ENCODE data around the gene TRAPPC11. TPM values are rescaled to one million over a fixed set of nuclear protein-coding genes. Genes with fewer than 3 reads are reported as not detected.

The TRAPPC11 gene
- total RNA-seq: 10 to 100 TPM; 47.8 to 61.1 (median 52.1) TPM

- no peaks in the 10 kb centered on the region for H3K27me3 ChIP-seq
- H3K9me3 ChIP-seq: no peaks in the 10 kb centered on the region
- peaks cover 0 to 5% (median 0%) of the 10 kb centered on the region in 4 donors for H3K36me3 ChIP-seq
- H3K27ac ChIP-seq: peak within 1 kb of the TSS; percentile 87 to 93 (median 92)
- DNase-seq: peak; percentile 98
- TF ChIP-seq POLR2AphosphoS5 (IDR thresholded peaks at IDR 0.05): peak; percentile 88 to 94 (median 88)
- peak; percentile 94 for TF ChIP-seq POLR2A (IDR thresholded peaks at IDR 0.05)
- TF ChIP-seq, protein P1, sequence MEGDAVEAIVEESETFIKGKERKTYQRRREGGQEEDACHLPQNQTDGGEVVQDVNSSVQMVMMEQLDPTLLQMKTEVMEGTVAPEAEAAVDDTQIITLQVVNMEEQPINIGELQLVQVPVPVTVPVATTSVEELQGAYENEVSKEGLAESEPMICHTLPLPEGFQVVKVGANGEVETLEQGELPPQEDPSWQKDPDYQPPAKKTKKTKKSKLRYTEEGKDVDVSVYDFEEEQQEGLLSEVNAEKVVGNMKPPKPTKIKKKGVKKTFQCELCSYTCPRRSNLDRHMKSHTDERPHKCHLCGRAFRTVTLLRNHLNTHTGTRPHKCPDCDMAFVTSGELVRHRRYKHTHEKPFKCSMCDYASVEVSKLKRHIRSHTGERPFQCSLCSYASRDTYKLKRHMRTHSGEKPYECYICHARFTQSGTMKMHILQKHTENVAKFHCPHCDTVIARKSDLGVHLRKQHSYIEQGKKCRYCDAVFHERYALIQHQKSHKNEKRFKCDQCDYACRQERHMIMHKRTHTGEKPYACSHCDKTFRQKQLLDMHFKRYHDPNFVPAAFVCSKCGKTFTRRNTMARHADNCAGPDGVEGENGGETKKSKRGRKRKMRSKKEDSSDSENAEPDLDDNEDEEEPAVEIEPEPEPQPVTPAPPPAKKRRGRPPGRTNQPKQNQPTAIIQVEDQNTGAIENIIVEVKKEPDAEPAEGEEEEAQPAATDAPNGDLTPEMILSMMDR (IDR thresholded peaks at IDR 0.05): peak in 4 of 5 experiments; percentile 21 to 77 (median 42)
- TF ChIP-seq EP300 (IDR thresholded peaks at IDR 0.05; ENCODE audit: low read depth): no peak
- 0% methylated on average over 6 to 13 of the region's 63 CpGs for WGBS, 2 donors (ENCODE audit: low coverage in 1 of 2)
- H3K4me3 ChIP-seq: peak within 1 kb of the TSS; percentile 53 to 94 (median 88)
- intact Hi-C loops (cut with DNase I; ENCODE audit: low total_unique reads): loop anchor here (2.0 kb wide), 1 partner anchor 154 kb away; the partner anchor contains the start of gene ING2
- H3K4me1 ChIP-seq: peaks cover 5 to 32% (median 19%) of the 10 kb centered on the region in 4 donors
- in situ Hi-C loops (cut with MboI; ENCODE audit: low pct_ligation_motif_present in 1 of 4, low pct_unique_long_range_greater_than_20kb in 1 of 4, low sequenced_read_pairs in 3 of 4): loop anchor here in 2 of 4 donors (10.0 to 25.0 kb wide), 2 partner anchors 154 to 197 kb away; partner anchors contain the start of gene ING2 (in 1 of the 2)
Measured at GRCh38 chr4:183659029-183659871, at the start of gene TRAPPC11, which contains the start of gene RWDD4. TSS of gene TRAPPC11 (plus strand) at chr4:183659293. CDS start at chr4:183663868, 4,575 bp downstream. TSS of gene RWDD4 (minus strand) at chr4:183659185. CDS start at chr4:183658952, 233 bp downstream.

- in situ Hi-C loops (cut with MboI; ENCODE audit: low pct_ligation_motif_present in 1 of 4, low pct_unique_long_range_greater_than_20kb in 1 of 4, low sequenced_read_pairs in 3 of 4): no loop called here
- H3K27me3 ChIP-seq: no peaks in the 10 kb centered on the region
- H3K36me3 ChIP-seq: no peaks in the 10 kb centered on the region
- H3K9me3 ChIP-seq: no peaks in the 10 kb centered on the region
- 88% methylated on average over 2 of the region's 2 CpGs; no CpG with 5 or more reads in 1 of the 2 donors for WGBS, 2 donors (ENCODE audit: low coverage in 1 of 2)
- DNase-seq: no peak
- H3K27ac ChIP-seq: no peak overlapping the region
- no peaks in the 10 kb centered on the region for H3K4me1 ChIP-seq
- TF ChIP-seq, protein P1 (IDR thresholded peaks at IDR 0.05): no peak
- TF ChIP-seq EP300 (IDR thresholded peaks at IDR 0.05; ENCODE audit: low read depth): no peak
- TF ChIP-seq POLR2AphosphoS5 (IDR thresholded peaks at IDR 0.05): no peak
- no peak for TF ChIP-seq POLR2A (IDR thresholded peaks at IDR 0.05)
- intact Hi-C loops (cut with DNase I; ENCODE audit: low total_unique reads): no loop called here
- no peak overlapping the region for H3K4me3 ChIP-seq
Measured at GRCh38 chr4:183610033-183610432, 49.1 kb upstream of the TRAPPC11 start.

- no peaks in the 10 kb centered on the region for H3K9me3 ChIP-seq
- no peaks in the 10 kb centered on the region for H3K36me3 ChIP-seq
- DNase-seq: no peak
- intact Hi-C loops (cut with DNase I; ENCODE audit: low total_unique reads): no loop called here
- in situ Hi-C loops (cut with MboI; ENCODE audit: low pct_ligation_motif_present in 1 of 4, low pct_unique_long_range_greater_than_20kb in 1 of 4, low sequenced_read_pairs in 3 of 4): no loop called here
- H3K27ac ChIP-seq: no peak overlapping the region
- no peak overlapping the region for H3K4me3 ChIP-seq
- WGBS, 2 donors (ENCODE audit: low coverage in 1 of 2): 62 to 73% methylated on average over 5 to 7 of the region's 7 CpGs
- no peaks in the 10 kb centered on the region for H3K4me1 ChIP-seq
- TF ChIP-seq, protein P1 (IDR thresholded peaks at IDR 0.05): no peak
- TF ChIP-seq POLR2A (IDR thresholded peaks at IDR 0.05): no peak
- TF ChIP-seq POLR2AphosphoS5 (IDR thresholded peaks at IDR 0.05): no peak
- no peak for TF ChIP-seq EP300 (IDR thresholded peaks at IDR 0.05; ENCODE audit: low read depth)
- H3K27me3 ChIP-seq: no peaks in the 10 kb centered on the region
Measured at GRCh38 chr4:183610613-183611012, 48.5 kb upstream of the TRAPPC11 start.

GRCh38 chr4:183611210-183611830 is 47.8 kb upstream of the TRAPPC11 start:
- H3K4me1 ChIP-seq: no peaks in the 10 kb centered on the region
- no peaks in the 10 kb centered on the region for H3K36me3 ChIP-seq
- in situ Hi-C loops (cut with MboI; ENCODE audit: low pct_ligation_motif_present in 1 of 4, low pct_unique_long_range_greater_than_20kb in 1 of 4, low sequenced_read_pairs in 3 of 4) (no loop called here), intact Hi-C loops (cut with DNase I; ENCODE audit: low total_unique reads) (no loop called here)
- TF ChIP-seq POLR2AphosphoS5 (IDR thresholded peaks at IDR 0.05) (no peak), EP300 (IDR thresholded peaks at IDR 0.05; ENCODE audit: low read depth) (no peak), POLR2A (IDR thresholded peaks at IDR 0.05) (no peak)
- TF ChIP-seq, protein P1 (IDR thresholded peaks at IDR 0.05): no peak
- no peak overlapping the region for H3K27ac ChIP-seq
- DNase-seq: no peak
- H3K4me3 ChIP-seq: no peak overlapping the region
- WGBS, 2 donors (ENCODE audit: low coverage in 1 of 2): 86 to 95% methylated on average over 7 to 15 of the region's 15 CpGs
- no peaks in the 10 kb centered on the region for H3K9me3 ChIP-seq
- H3K27me3 ChIP-seq: no peaks in the 10 kb centered on the region
